Measurements from ENCODE around the gene CYLD. TPM values are rescaled to one million over a fixed set of nuclear protein-coding genes. Genes with fewer than 3 reads are reported as not detected.

The CYLD gene
- total RNA-seq, 1 donor from 2014 or later: 27.8 TPM

- peaks cover 17% of the 10 kb centered on the region for H3K9me3 Mint-ChIP-seq (ENCODE audit: unreplicated experiment)
- DNase-seq (ENCODE audit: extremely low spot score, unreplicated experiment): no peak
- H3K36me3 Mint-ChIP-seq (ENCODE audit: unreplicated experiment): no peaks in the 10 kb centered on the region
- H3K4me1 Mint-ChIP-seq (ENCODE audit: unreplicated experiment): no peaks in the 10 kb centered on the region
- H3K27me3 Mint-ChIP-seq (ENCODE audit: unreplicated experiment): peaks cover 8% of the 10 kb centered on the region
- no peak overlapping the region for H3K4me3 Mint-ChIP-seq (ENCODE audit: unreplicated experiment)
- TF ChIP-seq, protein P1, sequence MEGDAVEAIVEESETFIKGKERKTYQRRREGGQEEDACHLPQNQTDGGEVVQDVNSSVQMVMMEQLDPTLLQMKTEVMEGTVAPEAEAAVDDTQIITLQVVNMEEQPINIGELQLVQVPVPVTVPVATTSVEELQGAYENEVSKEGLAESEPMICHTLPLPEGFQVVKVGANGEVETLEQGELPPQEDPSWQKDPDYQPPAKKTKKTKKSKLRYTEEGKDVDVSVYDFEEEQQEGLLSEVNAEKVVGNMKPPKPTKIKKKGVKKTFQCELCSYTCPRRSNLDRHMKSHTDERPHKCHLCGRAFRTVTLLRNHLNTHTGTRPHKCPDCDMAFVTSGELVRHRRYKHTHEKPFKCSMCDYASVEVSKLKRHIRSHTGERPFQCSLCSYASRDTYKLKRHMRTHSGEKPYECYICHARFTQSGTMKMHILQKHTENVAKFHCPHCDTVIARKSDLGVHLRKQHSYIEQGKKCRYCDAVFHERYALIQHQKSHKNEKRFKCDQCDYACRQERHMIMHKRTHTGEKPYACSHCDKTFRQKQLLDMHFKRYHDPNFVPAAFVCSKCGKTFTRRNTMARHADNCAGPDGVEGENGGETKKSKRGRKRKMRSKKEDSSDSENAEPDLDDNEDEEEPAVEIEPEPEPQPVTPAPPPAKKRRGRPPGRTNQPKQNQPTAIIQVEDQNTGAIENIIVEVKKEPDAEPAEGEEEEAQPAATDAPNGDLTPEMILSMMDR (IDR thresholded peaks at IDR 0.05): no peak
- no peak overlapping the region for H3K27ac Mint-ChIP-seq (ENCODE audit: unreplicated experiment)
These were observed 36.3 kb upstream of the CYLD start for GRCh38 chr16:50705436-50706110.

- Mint-ChIP-seq H3K36me3 (ENCODE audit: unreplicated experiment) (no peaks in the 10 kb centered on the region), H3K9me3 (ENCODE audit: unreplicated experiment) (peaks cover 17% of the 10 kb centered on the region), H3K4me1 (ENCODE audit: unreplicated experiment) (no peaks in the 10 kb centered on the region), H3K27ac (ENCODE audit: unreplicated experiment) (no peak overlapping the region), H3K27me3 (ENCODE audit: unreplicated experiment) (peaks cover 4% of the 10 kb centered on the region), H3K4me3 (ENCODE audit: unreplicated experiment) (no peak overlapping the region)
- TF ChIP-seq, protein P1 (IDR thresholded peaks at IDR 0.05): no peak
- DNase-seq (ENCODE audit: extremely low spot score, unreplicated experiment): no peak
These were observed 35.6 kb upstream of the CYLD start for GRCh38 chr16:50706250-50706649.

DNA sequence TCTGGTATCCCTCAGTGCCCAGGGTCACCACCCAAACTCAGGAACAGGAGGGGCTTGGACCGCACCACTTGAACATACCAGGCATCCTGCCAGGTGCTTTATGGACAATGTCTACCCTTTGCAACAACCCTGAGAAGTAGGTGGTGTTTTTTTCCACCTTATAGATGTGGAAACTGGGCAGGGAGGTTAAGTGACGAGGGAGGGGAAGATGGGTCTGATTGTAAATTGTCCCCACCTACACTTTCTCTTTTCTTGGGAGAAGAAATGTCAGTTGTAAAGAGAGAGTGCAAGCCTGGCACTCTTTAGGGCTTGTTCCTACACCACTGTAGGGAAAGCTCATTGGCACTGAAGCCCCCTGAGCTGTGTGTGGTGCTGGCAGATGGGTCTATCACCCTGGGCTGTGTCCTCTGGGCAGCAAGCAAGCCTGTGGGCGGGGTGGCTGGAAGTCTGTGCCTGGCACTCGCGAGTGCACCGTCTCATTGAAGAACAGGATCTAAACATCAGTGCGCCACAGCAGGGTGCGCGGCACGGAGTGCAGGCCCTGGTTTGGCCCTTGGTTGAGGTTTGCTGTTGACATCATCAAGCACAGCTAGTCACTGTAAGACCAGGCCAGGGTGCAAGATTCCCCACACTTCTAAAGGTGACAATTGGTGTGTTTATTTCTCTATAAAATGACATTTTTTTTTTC, 33.4 kb upstream of the CYLD start:
- Mint-ChIP-seq H3K4me3 (ENCODE audit: unreplicated experiment) (no peak overlapping the region), H3K36me3 (ENCODE audit: unreplicated experiment) (no peaks in the 10 kb centered on the region), H3K27me3 (ENCODE audit: unreplicated experiment) (no peaks in the 10 kb centered on the region), H3K9me3 (ENCODE audit: unreplicated experiment) (peaks cover 17% of the 10 kb centered on the region), H3K4me1 (ENCODE audit: unreplicated experiment) (no peaks in the 10 kb centered on the region), H3K27ac (ENCODE audit: unreplicated experiment) (no peak overlapping the region)
- DNase-seq (ENCODE audit: extremely low spot score, unreplicated experiment): no peak
- TF ChIP-seq, protein P1 (IDR thresholded peaks at IDR 0.05): no peak

- H3K27me3 Mint-ChIP-seq (ENCODE audit: unreplicated experiment): no peaks in the 10 kb centered on the region
- peaks cover 11% of the 10 kb centered on the region for H3K9me3 Mint-ChIP-seq (ENCODE audit: unreplicated experiment)
- TF ChIP-seq, protein P1 (IDR thresholded peaks at IDR 0.05): no peak
- DNase-seq (ENCODE audit: extremely low spot score, unreplicated experiment): no peak
- H3K36me3 Mint-ChIP-seq (ENCODE audit: unreplicated experiment): no peaks in the 10 kb centered on the region
- no peak overlapping the region for H3K4me3 Mint-ChIP-seq (ENCODE audit: unreplicated experiment)
- no peaks in the 10 kb centered on the region for H3K4me1 Mint-ChIP-seq (ENCODE audit: unreplicated experiment)
- no peak overlapping the region for H3K27ac Mint-ChIP-seq (ENCODE audit: unreplicated experiment)
These were observed 32.7 kb upstream of the CYLD start for GRCh38 chr16:50709061-50709684.

- TF ChIP-seq, protein P1 (IDR thresholded peaks at IDR 0.05): no peak
- H3K9me3 Mint-ChIP-seq (ENCODE audit: unreplicated experiment): peaks cover 7% of the 10 kb centered on the region
- no peak for DNase-seq (ENCODE audit: extremely low spot score, unreplicated experiment)
- H3K36me3 Mint-ChIP-seq (ENCODE audit: unreplicated experiment): no peaks in the 10 kb centered on the region
- no peak overlapping the region for H3K27ac Mint-ChIP-seq (ENCODE audit: unreplicated experiment)
- no peak overlapping the region for H3K4me3 Mint-ChIP-seq (ENCODE audit: unreplicated experiment)
- no peaks in the 10 kb centered on the region for H3K4me1 Mint-ChIP-seq (ENCODE audit: unreplicated experiment)
- no peaks in the 10 kb centered on the region for H3K27me3 Mint-ChIP-seq (ENCODE audit: unreplicated experiment)
These were observed 31.9 kb upstream of the CYLD start for GRCh38 chr16:50709980-50710379.

Measured in osteocyte (in vitro differentiated cells).